ENCODE results near the gene MYH13. TPM values are rescaled to one million over a fixed set of nuclear protein-coding genes. Genes with fewer than 3 reads are reported as not detected.

MYH13 gene
- total and polyA plus RNA-seq, 9 of the 15 experiments (the other 6 are each of a cell fraction or from before 2014, with no cell fraction given), result 0.01 TPM; not detected in 8

GRCh38 chr17:10271106-10271562 lies 101.7 kb downstream of the MYH13 start (continued):
- TF ChIP-seq FOXP4 (CRISPR knock-in tag; IDR thresholded peaks at IDR 0.05; ENCODE audit: borderline replicate concordance) (no peak), ZNF639 (CRISPR knock-in tag; conservative IDR thresholded peaks at IDR 0.05 in 1 of 2, IDR thresholded peaks at IDR 0.05 in 1 of 2) (no peak), MXD1 (CRISPR knock-in tag; IDR thresholded peaks at IDR 0.05; ENCODE audit: borderline replicate concordance, poor library complexity, severe bottlenecking) (no peak), CTBP1 (IDR thresholded peaks at IDR 0.05; ENCODE audit: borderline replicate concordance) (no peak), KAT7 (CRISPR knock-in tag; IDR thresholded peaks at IDR 0.05; ENCODE audit: borderline replicate concordance) (no peak), PURB (CRISPR knock-in tag; IDR thresholded peaks at IDR 0.05; ENCODE audit: low read depth) (no peak), TFE3 (CRISPR knock-in tag; IDR thresholded peaks at IDR 0.05) (peak; percentile 53; the same call in 1 of the 2 replicates), CEBPG (CRISPR knock-in tag; IDR thresholded peaks at IDR 0.05) (no peak), CEBPG (tag; conservative IDR thresholded peaks at IDR 0.05 in 1 of 2, IDR thresholded peaks at IDR 0.05 in 1 of 2) (peak in 1 of 2 experiments; percentile 63; a peak in 2 of 4 replicates), ZZZ3 (IDR thresholded peaks at IDR 0.05) (no peak), ZEB2 (IDR thresholded peaks at IDR 0.05) (no peak)
